Head of caudate nucleus (tissue), 42 donors: Measurements from ENCODE around the gene GALNT6.

ENCODE experiments used
- DNase-seq, 42 donors: peaks; one replicate each; pipeline versions ENCODE4 v3.0.0 to v3.0.0-alpha.2; 2020 to 2021; ENCODE audit warnings: mixed read lengths in 7 of 42
- intact Hi-C: fragments of 100-400 bp; cut with DNase I; formaldehyde crosslinking; loops from one replicate; pipeline ENCODE4 v1.15.0; 2022

Gene GALNT6

GRCh38 chr12:51365276-51365675, 25.9 kb downstream of the GALNT6 start:
- DNase-seq, result no peak
- intact Hi-C loops, result no loop called here

GRCh38 chr12:51364001-51364400, 27.2 kb downstream of the GALNT6 start:
- DNase-seq, result no peak
- intact Hi-C loops, result no loop called here

GRCh38 chr12:51362747-51363342, 28.4 kb downstream of the GALNT6 start:
- no peak for DNase-seq
- intact Hi-C loops, result no loop called here

GRCh38 chr12:51362307-51362706, 28.9 kb downstream of the GALNT6 start:
- DNase-seq, result peak; percentile 35 to 96 (median 87)
- intact Hi-C loops, result no loop called here

- DNase-seq, result peak in 7 of 42 donors; percentile 10 to 53 (median 29)
- intact Hi-C loops, result no loop called here
Measured at GRCh38 chr12:51361161-51362016, 29.8 kb downstream of the GALNT6 start.

GRCh38 chr12:51360315-51360714, 30.9 kb downstream of the GALNT6 start:
- no peak for DNase-seq
- intact Hi-C loops, result no loop called here

GRCh38 chr12:51359851-51360250, 31.4 kb downstream of the GALNT6 start:
- intact Hi-C loops, result no loop called here
- DNase-seq, result no peak

- no peak for DNase-seq
- intact Hi-C loops, result no loop called here
Measured at GRCh38 chr12:51358496-51358895, 32.7 kb downstream of the GALNT6 start.

- DNase-seq, result no peak
- intact Hi-C loops, result no loop called here
Measured at GRCh38 chr12:51357374-51358047, 33.7 kb downstream of the GALNT6 start.

- DNase-seq, result peak; percentile 22 to 85 (median 68)
- intact Hi-C loops, result no loop called here
Measured at GRCh38 chr12:51351913-51352532, 39.2 kb downstream of the GALNT6 start.

GRCh38 chr12:51349026-51349425, 42.2 kb downstream of the GALNT6 start:
- DNase-seq, result no peak
- intact Hi-C loops, result loop anchor here (10.0 kb wide), 4 partner anchors 104 to 584 kb away; partner anchors contain the start of genes ATF1 and LETMD1

GRCh38 chr12:51348116-51348515, 43.1 kb downstream of the GALNT6 start:
- intact Hi-C loops, result loop anchor here (10.0 kb wide), 4 partner anchors 103 to 583 kb away; partner anchors contain the start of genes ATF1 and LETMD1

GRCh38 chr12:51346581-51346980, 44.6 kb downstream of the GALNT6 start, which contains the start of gene CELA1:
Gene CELA1, minus strand, starts transcription at chr12:51346679. Its CDS starts 41 bp downstream, at chr12:51346638.
- intact Hi-C loops, result loop anchor here (10.0 kb wide), 4 partner anchors 102 to 582 kb away; partner anchors contain the start of genes ATF1 and LETMD1

More at GRCh38 chr12:51348116-51348515, 43.1 kb downstream of the GALNT6 start:
- DNase-seq, result no peak

GRCh38 chr12:51345681-51346080, 45.5 kb downstream of the GALNT6 start:
- intact Hi-C loops, result loop anchor here (10.0 kb wide), 4 partner anchors 101 to 581 kb away; partner anchors contain the start of genes ATF1 and LETMD1
- DNase-seq, result no peak

More at GRCh38 chr12:51346581-51346980, 44.6 kb downstream of the GALNT6 start, which contains the start of gene CELA1:
- no peak for DNase-seq

- DNase-seq, result no peak
- intact Hi-C loops, result loop anchor here (10.0 kb wide), 4 partner anchors 98 to 578 kb away; partner anchors contain the start of genes ATF1 and LETMD1
Measured at GRCh38 chr12:51343201-51343600, 48.0 kb downstream of the GALNT6 start.

GRCh38 chr12:51342416-51342815, 48.8 kb downstream of the GALNT6 start:
- intact Hi-C loops, result loop anchor here (10.0 kb wide), 4 partner anchors 98 to 578 kb away; partner anchors contain the start of genes ATF1 and LETMD1
- DNase-seq, result no peak

- intact Hi-C loops, result loop anchor here (10.0 kb wide), 4 partner anchors 97 to 577 kb away; partner anchors contain the start of genes ATF1 and LETMD1
- peak in 41 of 42 donors; percentile 10 to 91 (median 76) for DNase-seq
Measured at GRCh38 chr12:51341251-51342007, 49.8 kb downstream of the GALNT6 start.

GRCh38 chr12:51339750-51340149, 51.5 kb downstream of the GALNT6 start:
- DNase-seq, result no peak
- intact Hi-C loops, result loop anchor here (10.0 kb wide), 4 partner anchors 95 to 575 kb away; partner anchors contain the start of genes ATF1 and LETMD1
